Psoas muscle (tissue), 8 donors: ENCODE measurements around the gene UBE2E2. TPM values are rescaled to one million over a fixed set of nuclear protein-coding genes. Genes with fewer than 3 reads are reported as not detected.

Source experiments
- ATAC-seq, 4 donors: fragments of 200-7000 bp; cut with Tn5 transposase; one replicate each; pipeline ENCODE4 v1.9.1; 2020; ENCODE audit warnings: moderate library complexity in 3 of 4, mild to moderate bottlenecking in 2 of 4
- DNase-seq, 2 donors: peaks; one replicate each; pipeline ENCODE4 v3.0.0-alpha.2; 2020
- H3K27ac ChIP-seq: fragments of 200-600 bp; one replicate; pipeline ENCODE4 v1.8.0; 2022
- H3K27me3 ChIP-seq, 3 donors: fragments of 200-600 bp in 1 of 3; one replicate each; pipeline versions ENCODE4 v1.6.1 to v1.8.0; 2013 to 2022; ENCODE audit warnings: low read length in 2 of 3, mild to moderate bottlenecking in 2 of 3, moderate library complexity in 1 of 3; ENCODE audit not compliant: insufficient read depth in 3 of 3
- H3K36me3 ChIP-seq, 2 donors: fragments of 200-600 bp in 1 of 2; one replicate each; pipeline versions ENCODE4 v1.6.1 to v1.8.0; 2013 to 2022; ENCODE audit warnings: low read depth in 1 of 2, mild to moderate bottlenecking in 1 of 2, moderate library complexity in 1 of 2; ENCODE audit not compliant: insufficient read depth in 1 of 2
- H3K4me1 ChIP-seq: fragments of 200-600 bp; one replicate; pipeline ENCODE4 v1.8.0; 2022
- H3K4me3 ChIP-seq: fragments of 200-600 bp; one replicate; pipeline ENCODE4 v1.8.0; 2022; ENCODE audit warnings: mild to moderate bottlenecking
- H3K9me3 ChIP-seq: fragments of 200-600 bp; one replicate; pipeline ENCODE4 v1.8.0; 2022
- WGBS, 3 donors: extraction: QIAGEN DNeasy Blood & Tissue Kit; methylation state at CpG; one replicate each; pipeline versions ENCODE4 v1.1.6 to v1.1.7; 2013; 5-methylcytosine and 5-hydroxymethylcytosine counted together
- intact Hi-C, 2 donors: fragments of 100-400 bp; cut with DNase I; formaldehyde crosslinking; loops; one replicate each; pipeline versions ENCODE4 v1.11.0 to v1.14.2; 2022
- polyA plus RNA-seq, 3 donors: library from polyadenylated mRNA; stranded (reverse); fragments of 200-250 nt; gene quantifications; one replicate each; pipeline ENCODE4 v1.2.3, GENCODE V29; 2013
- total RNA-seq, 4 donors: library from RNA; stranded (reverse); fragmentation: NEBNext Ultra II Directional in 2 of 4; extraction: Animal tissue kit (Norgen Biotek cat#: 25700) in 2 of 4; gene quantifications; one replicate each; pipeline versions ENCODE4 v1.2.1 to v1.2.4, GENCODE V29; 2021 to 2023
- TF ChIP-seq, protein P1 (sequence below): fragments of 200-600 bp; IDR thresholded peaks from one replicate; pipeline ENCODE4 v1.8.0; 2022; ENCODE audit warnings: antibody characterized with exemption
- donor health status: healthy with polysubstance abuse.
- donor health status: DM: no; HTN: no; CAD: no; lungs with moderate emphysema.
- donor health status: Bipolar disorder and iron deficiency.
- donor health status: healthy.
- donor health status: DM: yes; HTN: yes; CAD: no.
- donor health status: DM: no; HTN: no; CAD: no.
- donor health status: DM: no; HTN: no; CAD: no.
- donor health status: DM: yes; HTN: yes; CAD: no.

The UBE2E2 gene
- total and polyA plus RNA-seq, 7 donors: 12.9 to 38.2 (median 34.0) TPM

DNA sequence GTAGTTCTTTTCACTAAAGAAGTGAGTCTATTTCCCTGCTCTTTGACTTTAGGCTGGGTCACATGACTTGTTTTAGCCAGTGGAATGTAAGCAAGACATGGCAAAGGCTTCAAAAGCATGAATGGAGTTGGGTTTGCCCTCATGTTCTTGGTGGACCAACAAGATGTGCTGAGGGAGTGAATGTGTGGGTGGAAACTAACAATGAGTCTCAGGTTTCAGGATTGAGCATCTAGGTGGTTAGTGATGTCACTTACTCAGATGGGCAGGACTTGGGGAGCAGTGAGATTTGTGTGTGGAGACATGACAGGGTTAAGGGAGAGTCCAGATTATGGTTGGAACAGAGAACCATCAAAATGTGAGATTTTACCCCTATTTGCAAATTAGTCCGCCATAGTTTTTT lies 421.2 kb downstream of the UBE2E2 start:
- DNase-seq (no peak), ATAC-seq (no peak)
- TF ChIP-seq, protein P1, sequence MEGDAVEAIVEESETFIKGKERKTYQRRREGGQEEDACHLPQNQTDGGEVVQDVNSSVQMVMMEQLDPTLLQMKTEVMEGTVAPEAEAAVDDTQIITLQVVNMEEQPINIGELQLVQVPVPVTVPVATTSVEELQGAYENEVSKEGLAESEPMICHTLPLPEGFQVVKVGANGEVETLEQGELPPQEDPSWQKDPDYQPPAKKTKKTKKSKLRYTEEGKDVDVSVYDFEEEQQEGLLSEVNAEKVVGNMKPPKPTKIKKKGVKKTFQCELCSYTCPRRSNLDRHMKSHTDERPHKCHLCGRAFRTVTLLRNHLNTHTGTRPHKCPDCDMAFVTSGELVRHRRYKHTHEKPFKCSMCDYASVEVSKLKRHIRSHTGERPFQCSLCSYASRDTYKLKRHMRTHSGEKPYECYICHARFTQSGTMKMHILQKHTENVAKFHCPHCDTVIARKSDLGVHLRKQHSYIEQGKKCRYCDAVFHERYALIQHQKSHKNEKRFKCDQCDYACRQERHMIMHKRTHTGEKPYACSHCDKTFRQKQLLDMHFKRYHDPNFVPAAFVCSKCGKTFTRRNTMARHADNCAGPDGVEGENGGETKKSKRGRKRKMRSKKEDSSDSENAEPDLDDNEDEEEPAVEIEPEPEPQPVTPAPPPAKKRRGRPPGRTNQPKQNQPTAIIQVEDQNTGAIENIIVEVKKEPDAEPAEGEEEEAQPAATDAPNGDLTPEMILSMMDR: no peak
- Histone ChIP-seq H3K27me3 (no peaks in the 10 kb centered on the region), H3K36me3 (no peaks in the 10 kb centered on the region), H3K27ac (no peak overlapping the region), H3K4me1 (no peaks in the 10 kb centered on the region), H3K9me3 (peaks cover 11% of the 10 kb centered on the region), H3K4me3 (no peak overlapping the region)
- 43 to 100% (median 83%) methylated on average over 1 of the region's 1 CpG for WGBS, 3 donors
- intact Hi-C loops: no loop called here

DNA sequence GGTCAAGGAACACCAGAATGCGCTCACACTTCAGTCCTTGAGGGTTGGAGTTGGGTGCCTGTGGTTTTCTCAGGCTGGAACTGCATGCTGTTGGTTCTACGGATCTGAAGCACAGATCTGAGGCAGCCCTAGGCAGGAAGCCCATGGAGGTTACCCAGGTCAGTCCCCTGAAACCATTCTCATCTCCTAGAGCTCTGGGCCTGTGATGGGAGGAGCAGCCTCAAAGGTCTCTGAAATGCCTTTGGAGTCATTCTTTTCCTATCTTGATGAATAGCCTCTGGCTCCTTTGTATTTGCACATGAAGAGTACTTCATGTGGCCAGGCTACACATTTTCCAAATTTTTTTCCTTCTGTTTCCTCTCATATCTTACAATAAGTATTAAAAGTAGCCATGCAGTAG lies 423.3 kb downstream of the UBE2E2 start:
- WGBS, 3 donors: 92 to 98% (median 96%) methylated on average over 2 of the region's 2 CpGs
- ATAC-seq (no peak), DNase-seq (no peak)
- intact Hi-C loops: no loop called here
- Histone ChIP-seq H3K9me3 (peaks cover 11% of the 10 kb centered on the region), H3K36me3 (no peaks in the 10 kb centered on the region), H3K27me3 (no peaks in the 10 kb centered on the region), H3K4me1 (no peaks in the 10 kb centered on the region), H3K27ac (no peak overlapping the region), H3K4me3 (no peak overlapping the region)
- TF ChIP-seq, protein P1: no peak

DNA sequence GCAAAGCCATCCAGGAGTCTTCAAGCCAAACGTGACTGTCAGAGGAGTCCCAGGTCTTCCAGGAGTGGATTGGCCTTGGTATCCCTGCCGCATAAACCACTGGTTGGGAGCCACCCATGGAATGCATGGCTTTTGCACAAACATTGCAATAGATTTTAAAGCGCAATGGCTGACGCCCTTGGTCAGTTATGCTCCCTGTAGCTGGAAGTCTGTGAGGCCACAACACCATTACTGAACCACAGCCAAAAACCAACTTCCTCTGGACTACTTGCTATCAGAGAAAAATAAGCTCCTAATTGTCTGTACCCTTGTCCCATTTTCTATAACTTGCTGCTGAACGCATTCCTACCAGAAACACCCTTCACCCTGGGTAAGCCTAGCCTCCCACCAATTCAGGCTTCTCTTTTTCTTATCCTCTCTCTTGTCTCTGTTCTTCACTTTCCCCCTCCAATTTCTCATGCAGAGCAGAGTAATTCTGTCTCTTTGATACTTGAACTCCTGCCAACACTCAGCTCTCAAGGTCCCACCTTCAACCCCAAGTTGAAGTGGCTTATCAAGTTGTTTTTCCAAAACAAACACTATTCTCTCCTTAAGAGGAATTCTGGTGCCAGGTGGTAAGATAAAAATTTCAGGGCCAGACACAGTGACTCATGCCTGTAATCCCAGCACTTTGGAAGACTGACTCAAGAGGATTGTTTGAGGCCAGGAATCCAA lies 426.2 kb downstream of the UBE2E2 start:
- ATAC-seq (no peak), DNase-seq (no peak)
- H3K9me3 ChIP-seq: peaks cover 6% of the 10 kb centered on the region
- WGBS, 3 donors: 86 to 95% (median 94%) methylated on average over 5 of the region's 5 CpGs
- intact Hi-C loops: no loop called here
- no peaks in the 10 kb centered on the region for H3K36me3 ChIP-seq
- no peak overlapping the region for H3K4me3 ChIP-seq
- H3K27me3 ChIP-seq: no peaks in the 10 kb centered on the region
- H3K4me1 ChIP-seq: no peaks in the 10 kb centered on the region
- no peak overlapping the region for H3K27ac ChIP-seq
- TF ChIP-seq, protein P1: no peak

DNA sequence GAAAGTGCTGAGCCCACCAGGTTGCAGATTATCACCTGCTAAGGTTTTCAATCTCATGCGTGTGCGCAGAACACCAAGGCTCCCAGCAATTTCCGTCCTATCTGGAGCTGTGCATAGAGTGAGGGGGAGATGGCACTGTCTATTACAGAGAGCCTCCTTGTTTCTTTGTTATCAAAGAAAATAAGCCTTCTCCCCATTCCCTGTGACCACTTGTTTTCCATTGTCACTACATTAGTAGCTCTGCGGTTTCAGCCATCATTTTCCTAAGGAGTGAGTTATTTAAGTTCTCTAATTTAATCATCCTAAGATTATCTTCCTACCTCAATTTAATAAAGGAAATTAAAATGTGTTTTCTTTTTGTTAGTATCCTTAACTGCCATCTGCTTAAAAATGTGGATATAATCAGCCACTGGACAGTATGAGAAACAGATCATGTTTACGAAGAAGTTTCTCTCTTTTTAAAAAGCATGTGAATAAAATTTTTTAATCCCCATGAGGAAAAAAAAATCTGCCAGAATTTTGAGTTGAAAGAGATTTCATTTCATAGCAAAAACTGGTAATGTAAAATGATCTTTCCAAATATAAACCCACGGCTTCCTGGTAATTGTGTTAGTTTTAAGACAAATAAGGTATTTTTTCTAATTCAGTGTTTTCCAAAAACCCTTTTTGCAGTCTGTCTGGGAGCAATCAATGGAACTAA lies 430.3 kb downstream of the UBE2E2 start:
- H3K27me3 ChIP-seq: no peaks in the 10 kb centered on the region
- intact Hi-C loops: no loop called here
- peaks cover 7% of the 10 kb centered on the region for H3K9me3 ChIP-seq
- no peak overlapping the region for H3K4me3 ChIP-seq
- H3K27ac ChIP-seq: no peak overlapping the region
- TF ChIP-seq, protein P1: no peak
- 69 to 76% (median 74%) methylated on average over 6 of the region's 6 CpGs for WGBS, 3 donors
- H3K36me3 ChIP-seq: no peaks in the 10 kb centered on the region
- no peaks in the 10 kb centered on the region for H3K4me1 ChIP-seq
- ATAC-seq (no peak), DNase-seq (no peak)
